NOMO-1 treated with dmso at 0.1 percent for 144 hours (cell line): Measurements from ENCODE around the gene FAM229B.
"Not testable (repeated sequence)": the region's sequence is repeated elsewhere in the genome, so short reads cannot be mapped to it uniquely, and the experiment has no call there.

Experiments
- DNase-seq: peaks from one replicate; lab custom pipeline; 2025; ENCODE audit not compliant: unreplicated experiment; lab: John Stamatoyannopoulos, UW

The FAM229B gene

GRCh38 chr6:112087136-112087911 is at the start of gene FAM229B, which contains the start of gene TUBE1:
Gene FAM229B, plus strand, starts transcription at chr6:112087591. Its CDS starts 11,693 bp downstream, at chr6:112099284.
Gene TUBE1, minus strand, starts transcription at chr6:112087482. Its CDS starts 48 bp downstream, at chr6:112087434.
- DNase-seq, result peak; percentile 95

GRCh38 chr6:112037783-112038216 is 49.6 kb upstream of the FAM229B start:
- no peak for DNase-seq

GRCh38 chr6:112038268-112038667 is 49.1 kb upstream of the FAM229B start:
- DNase-seq, result no peak

GRCh38 chr6:112038756-112039430 is 48.5 kb upstream of the FAM229B start:
- DNase-seq, result no peak

GRCh38 chr6:112039431-112039770 is 48.0 kb upstream of the FAM229B start:
- DNase-seq, result no peak

- no peak for DNase-seq
Observed at GRCh38 chr6:112040956-112041355, 46.4 kb upstream of the FAM229B start.

- DNase-seq, result no peak
Observed at GRCh38 chr6:112041535-112041934, 45.9 kb upstream of the FAM229B start.

GRCh38 chr6:112043032-112044007 is 44.1 kb upstream of the FAM229B start:
- peak; percentile 88 for DNase-seq

- no peak for DNase-seq
Observed at GRCh38 chr6:112044196-112044595, 43.2 kb upstream of the FAM229B start.

GRCh38 chr6:112044856-112045255 is 42.5 kb upstream of the FAM229B start:
- no peak for DNase-seq

GRCh38 chr6:112047523-112047922 is 39.9 kb upstream of the FAM229B start:
- not testable (repeated sequence) for DNase-seq

- DNase-seq, result no peak
Observed at GRCh38 chr6:112049026-112049799, 38.2 kb upstream of the FAM229B start.

GRCh38 chr6:112049996-112050395 is 37.4 kb upstream of the FAM229B start:
- DNase-seq, result no peak

GRCh38 chr6:112050429-112050828 is 37.0 kb upstream of the FAM229B start:
- DNase-seq, result no peak

- DNase-seq, result not testable (repeated sequence)
Observed at GRCh38 chr6:112051251-112051740, 36.1 kb upstream of the FAM229B start.

GRCh38 chr6:112054001-112054400 is 33.4 kb upstream of the FAM229B start, which contains the start of gene CCN6:
Gene CCN6, plus strand, starts transcription at chr6:112054104. Its CDS starts 254 bp downstream, at chr6:112054358.
- DNase-seq, result no peak

GRCh38 chr6:112054555-112055190 is 32.7 kb upstream of the FAM229B start:
- no peak for DNase-seq

GRCh38 chr6:112058243-112059032 is 29.0 kb upstream of the FAM229B start:
- DNase-seq, result no peak

- no peak for DNase-seq
Observed at GRCh38 chr6:112061605-112062004, 25.8 kb upstream of the FAM229B start.
